Activated T-helper 1 cell treated with Interleukin-2 at 50 U/mL for 16 hours (primary cell): ENCODE data around the gene UTS2R.
"Not testable (repeated sequence)": the region's sequence is repeated elsewhere in the genome, so short reads cannot be mapped to it uniquely, and the experiment has no call there.

Experiments used
- DNase-seq: peaks from one replicate; pipeline ENCODE4 v3.0.0-alpha.2; 2020; ENCODE audit warnings: low read depth

Gene UTS2R

DNA sequence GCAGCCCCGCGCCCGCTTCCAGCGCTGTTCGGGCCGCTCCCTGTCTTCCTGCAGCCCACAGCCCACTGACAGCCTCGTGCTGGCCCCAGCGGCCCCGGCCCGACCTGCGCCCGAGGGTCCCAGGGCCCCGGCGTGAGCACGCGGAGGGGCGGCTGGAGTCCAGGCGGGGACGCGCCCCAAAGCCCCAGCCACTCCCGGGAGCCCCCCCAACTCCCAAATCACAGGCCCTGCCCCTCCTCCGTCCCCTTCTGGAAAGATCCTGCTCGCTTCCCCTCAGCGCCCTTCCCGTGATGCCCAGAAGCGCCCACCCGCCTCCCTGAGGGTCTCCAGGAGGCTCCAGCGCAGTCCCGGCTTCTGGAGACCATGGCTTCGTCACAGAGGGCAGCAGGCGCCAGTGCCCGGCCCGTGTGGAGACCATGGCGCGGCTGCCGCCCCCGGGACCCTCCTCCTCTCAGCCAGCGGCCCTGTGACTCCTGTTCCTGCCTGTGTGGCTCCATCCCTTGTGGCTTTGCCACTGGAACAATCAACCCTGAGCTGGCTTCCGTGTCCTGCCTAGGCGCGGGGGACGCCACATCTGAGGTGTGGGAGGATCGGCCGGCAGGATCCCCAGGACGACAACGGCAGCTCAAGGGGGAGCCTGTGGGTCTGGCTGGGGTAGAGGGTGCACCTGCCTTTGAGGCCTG lies 3.9 kb downstream of the UTS2R start:
- no peak for DNase-seq

DNA sequence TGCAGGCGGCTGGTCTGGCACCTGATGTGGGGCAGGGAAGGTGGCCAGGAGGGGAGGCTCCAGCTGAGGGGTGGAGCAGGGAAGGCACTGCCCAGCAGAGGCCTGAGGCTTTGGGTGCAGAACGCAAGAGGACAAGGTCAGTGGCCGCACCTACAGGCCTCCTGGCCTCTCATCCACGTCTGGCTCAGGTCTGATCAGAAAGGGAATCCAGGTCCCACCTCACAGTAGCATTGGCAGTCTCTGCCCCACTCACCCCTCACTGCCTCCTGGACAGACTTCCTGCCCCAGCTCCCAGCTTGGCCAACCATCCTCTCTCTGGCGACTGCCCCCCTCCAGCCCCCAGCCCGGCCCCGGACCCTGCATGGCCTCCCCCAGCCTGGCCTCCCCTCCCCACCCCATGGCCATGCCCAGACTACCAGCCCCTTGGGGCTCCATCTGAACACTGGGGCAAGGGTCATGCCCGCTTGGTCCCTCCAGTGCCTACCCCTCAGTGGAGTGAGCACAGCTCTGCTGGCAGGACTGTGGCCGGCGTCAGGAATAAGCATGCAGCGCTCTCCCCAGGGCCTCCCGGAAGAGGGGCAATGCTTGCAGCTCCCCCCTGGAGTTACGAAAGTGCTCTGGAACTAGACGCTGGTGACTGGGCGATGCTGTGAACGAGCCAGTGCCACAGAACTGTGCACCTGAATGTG lies 4.6 kb downstream of the UTS2R start:
- no peak for DNase-seq

DNA sequence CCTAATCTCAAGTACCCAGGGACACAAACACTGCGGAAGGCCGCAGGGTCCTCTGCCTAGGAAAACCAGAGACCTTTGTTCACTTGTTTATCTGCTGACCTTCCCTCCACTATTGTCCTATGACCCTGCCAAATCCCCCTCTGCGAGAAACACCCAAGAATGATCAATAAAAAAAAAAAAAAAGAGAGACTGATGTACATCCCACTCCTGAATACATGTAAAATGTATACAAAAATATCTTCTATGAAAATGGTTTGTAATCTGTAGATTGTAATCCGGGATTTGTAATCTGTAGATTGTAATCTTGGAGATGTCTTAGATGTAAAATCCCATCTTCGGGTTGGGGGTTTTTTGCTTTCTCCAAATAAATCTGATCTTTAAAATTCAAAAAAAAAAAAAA lies 5.7 kb downstream of the UTS2R start:
- DNase-seq = not testable (repeated sequence)

DNA sequence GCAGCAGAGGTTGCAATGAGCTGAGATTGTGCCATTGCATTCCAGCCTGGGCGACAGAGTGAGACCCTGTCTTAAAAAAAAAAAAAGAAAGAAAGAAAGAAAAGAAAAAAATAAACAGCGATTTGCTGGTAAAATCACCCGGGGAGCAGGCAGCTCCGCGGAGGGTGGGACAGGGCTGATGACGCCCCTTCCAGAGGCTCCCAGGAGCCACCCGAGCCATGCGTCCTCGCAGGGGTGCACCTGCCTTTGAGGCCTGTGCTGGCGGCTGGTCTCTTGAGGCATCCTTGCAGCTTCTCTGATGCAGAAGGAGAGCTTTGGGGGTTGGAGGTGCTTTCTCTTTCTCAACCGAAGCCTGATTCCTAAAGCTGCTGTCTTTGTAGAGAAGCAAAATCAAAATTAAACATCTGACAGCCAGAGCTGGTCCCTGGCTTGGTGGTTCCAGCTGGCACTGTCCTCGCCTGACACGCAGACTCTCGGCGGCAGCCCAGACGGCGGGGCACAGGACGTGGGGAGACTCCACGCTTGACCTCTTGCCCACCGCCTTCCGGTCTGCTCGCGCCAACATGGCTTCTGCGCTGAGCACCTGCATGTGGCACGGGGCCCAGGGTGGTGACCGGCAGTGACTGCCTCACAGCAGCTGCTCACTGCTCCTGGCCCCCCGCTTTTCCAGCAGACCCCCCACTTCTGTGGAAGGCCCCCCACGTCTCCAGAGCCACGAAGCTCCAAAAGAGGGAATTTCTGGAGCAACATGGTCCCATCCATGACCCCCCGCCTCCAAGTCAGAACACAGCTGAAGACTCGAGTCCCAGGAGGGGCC lies 6.6 kb downstream of the UTS2R start:
- DNase-seq = no peak

DNA sequence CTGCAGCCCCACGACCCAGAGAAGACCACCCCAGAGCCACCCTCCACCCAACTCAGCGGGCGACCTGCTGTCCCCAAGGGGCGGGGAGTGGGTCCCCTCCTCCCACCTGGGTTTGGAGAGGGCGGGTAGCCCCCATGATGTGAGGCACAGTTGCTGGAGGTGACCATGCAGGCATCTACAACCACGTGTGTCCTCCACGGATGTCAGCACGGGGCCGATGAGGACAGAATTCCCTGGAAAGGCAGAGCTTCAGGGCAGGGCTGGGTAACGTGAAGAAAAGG lies 7.1 kb downstream of the UTS2R start:
- no peak for DNase-seq

DNA sequence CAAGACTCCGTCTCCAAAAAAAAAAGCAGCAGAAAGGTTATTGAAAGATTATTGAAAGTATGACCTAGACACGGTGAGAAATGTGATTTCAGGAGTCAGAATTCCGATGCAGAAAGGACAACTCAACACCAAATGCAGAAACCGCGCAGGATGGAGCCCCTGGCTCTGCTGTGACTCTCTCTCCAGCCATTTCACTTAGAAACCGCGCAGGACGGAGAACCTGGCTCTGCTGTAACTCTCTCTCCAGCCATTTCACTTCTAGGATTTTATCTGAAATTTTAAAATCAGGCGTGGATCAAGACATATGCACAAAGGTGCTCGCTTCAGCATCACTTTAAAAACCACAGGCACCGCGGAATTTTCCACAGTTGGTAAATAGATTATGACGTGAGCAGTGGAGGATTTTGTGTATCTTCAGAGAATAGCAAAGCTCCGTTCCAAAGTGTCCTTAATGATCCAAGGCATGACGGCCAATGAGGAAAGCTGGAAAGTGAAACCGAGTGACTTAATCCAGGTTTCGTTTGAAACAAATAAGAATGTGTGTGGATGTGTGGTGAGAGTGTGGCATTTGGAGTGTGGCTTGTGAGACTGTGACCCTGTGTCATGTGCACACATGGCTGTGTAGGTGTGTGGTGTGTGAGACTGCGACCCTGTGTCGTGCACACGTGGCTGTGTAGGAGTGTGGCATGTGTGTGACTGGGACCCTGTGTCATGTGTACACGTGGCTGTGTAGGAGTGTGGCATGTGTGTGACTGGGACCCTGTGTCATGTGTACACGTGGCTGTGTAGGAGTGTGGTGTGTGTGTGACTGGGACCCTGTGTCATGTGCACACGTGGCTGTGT lies 9.5 kb downstream of the UTS2R start:
- no peak for DNase-seq

DNA sequence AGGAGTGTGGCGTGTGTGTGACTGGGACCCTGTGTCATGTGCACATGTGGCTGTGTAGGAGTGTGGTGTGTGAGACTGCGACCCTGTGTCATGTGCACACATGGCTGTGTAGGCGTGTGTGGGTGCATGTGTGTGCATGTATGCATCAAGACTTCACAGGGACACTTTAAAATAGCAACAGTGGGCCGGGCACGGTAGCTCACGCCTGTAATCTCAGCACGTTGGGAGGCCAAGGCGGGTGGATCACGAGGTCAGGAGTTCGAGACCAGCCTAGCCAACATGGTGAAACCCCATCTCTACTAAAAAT lies 10.1 kb downstream of the UTS2R start:
- DNase-seq = not testable (repeated sequence)

DNA sequence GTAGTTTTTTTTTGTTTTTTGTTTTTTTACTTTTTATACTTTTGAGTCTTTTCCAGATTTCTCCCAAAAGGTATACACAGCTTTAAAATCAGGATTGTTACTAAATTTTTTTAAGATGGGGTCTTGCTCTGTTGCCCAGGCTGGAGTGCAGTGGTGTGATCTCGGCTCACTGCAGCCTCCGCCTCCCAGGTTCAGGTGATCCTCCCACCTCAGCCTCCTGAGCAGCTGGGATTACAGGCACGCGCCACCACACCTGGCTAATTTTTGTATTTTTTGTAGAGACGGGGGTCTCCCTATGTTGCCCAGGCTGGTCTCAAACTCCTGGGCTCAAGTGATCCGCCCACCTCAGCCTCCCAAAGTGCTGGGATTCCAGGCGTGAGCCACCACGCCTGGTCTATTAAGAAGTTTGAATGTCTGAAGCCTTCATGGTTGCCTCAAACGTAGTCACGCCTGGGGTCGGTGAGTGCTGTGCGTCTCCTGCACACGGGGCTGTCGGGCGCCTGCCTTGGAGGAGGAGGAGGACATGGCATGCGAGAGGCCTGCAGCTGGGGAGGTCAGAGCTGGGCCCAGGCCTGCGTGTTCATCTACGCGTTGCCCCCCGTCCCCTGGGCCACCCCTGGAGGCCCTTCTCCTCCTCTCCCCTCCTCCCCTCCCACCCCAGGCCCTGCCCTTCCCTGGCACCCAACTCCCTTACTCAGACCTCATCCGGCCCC lies 10.8 kb downstream of the UTS2R start:
- DNase-seq = not testable (repeated sequence)

DNA sequence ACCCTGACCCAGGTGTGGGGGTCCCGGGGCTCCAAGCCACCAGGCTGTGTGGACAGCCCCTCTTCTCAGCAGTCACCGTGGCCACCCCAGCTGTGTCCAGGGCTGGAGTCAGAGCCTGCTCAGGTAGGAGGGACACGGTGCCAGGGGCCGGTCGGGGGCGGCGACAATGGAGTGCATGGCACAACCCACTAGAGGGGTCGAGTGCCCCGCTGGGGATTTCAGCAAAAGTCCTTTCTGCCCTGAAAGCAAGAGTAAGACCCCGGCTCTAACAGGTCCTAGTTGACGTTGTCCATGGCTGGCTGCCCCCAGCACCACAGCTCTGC lies 11.3 kb downstream of the UTS2R start:
- no peak for DNase-seq

DNA sequence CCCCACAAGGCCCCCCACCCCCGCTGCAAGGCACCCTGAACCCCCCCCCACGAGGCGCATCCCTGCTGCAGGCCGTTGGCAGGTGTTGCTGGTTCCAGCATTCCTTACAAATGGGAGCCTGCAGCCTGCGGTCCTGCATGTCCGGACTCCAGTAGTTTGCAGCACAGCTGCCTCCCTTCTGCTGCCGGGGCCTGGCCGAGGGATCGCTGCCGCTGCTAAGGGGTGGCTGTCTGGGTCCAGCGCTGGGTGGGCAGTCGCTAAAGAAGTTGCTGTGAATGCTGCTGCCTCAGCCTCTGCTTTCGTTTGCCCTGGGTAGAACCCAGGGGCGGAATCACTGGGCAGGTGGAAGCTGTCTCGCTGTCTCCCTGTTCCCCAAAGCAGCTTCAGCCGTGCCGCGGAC lies 11.8 kb downstream of the UTS2R start:
- DNase-seq = no peak

DNA sequence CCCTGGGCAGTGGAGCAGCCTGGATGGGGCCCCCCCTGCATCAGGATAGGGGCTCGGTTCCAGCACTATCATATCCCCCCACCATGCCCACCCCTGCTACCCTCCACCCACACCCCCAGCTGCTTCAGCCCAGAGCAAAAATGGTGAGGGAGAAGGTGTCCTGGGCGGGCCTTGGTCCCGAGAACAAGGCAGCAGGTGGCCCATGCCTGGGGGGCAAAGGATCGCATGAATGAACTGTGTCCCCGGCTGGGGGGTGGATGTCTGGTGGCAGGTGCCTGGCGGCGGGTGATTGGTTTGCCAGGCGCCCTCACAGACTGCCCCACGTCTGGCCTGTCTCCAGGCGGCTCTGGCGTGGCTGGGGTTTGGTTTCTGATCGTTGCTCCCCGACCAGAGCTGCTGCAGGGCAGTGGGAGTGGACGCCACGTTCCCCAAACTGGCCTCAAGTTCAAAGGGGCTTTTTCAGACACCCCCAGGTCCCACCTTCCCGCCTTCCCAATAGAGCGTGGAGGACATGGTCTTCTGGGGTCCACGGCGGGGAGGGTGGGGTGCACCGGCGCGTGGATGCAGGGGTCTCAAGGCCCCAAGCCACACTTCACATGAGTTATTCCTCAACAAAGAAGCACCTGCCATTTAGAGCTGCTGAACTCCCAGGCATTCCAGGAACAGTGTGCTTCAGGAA lies 12.6 kb downstream of the UTS2R start:
- no peak for DNase-seq

DNA sequence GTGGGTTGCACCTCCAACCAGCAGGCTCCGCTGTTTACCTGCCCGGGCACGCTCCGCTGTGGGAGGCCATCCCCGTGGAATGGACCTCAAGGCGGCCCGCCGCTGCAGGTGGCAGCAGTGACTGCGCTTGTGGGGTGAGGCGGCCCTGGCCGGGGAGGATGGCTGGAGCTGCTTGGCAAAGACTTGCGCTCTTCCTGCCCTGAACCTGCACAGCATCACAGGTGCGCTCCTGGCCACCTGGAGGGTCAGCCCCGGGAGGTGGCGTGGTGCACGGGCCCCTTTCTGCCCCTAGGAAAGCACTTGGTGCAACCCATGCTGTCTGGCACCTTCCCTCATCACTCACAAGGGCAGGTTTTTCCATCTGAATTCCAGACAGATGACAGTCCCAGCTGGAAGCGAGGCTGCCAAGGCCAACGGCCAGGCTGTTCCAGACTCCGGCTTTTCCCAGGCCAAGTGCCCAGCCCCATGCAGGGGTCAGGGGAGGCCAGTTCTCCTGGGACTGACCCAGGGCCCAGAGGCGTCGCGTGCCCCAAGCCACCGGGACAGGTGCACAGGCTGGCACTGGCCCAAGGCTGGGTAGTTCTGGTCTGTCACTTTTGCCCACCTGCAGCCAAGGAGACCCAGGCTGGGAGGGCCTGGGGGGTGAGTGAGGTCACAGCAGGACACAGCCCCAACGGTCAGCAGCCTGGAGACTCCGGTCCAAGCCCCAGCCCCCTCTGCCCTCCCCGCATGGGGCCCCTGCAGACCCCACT lies 13.3 kb downstream of the UTS2R start:
- no peak for DNase-seq

DNA sequence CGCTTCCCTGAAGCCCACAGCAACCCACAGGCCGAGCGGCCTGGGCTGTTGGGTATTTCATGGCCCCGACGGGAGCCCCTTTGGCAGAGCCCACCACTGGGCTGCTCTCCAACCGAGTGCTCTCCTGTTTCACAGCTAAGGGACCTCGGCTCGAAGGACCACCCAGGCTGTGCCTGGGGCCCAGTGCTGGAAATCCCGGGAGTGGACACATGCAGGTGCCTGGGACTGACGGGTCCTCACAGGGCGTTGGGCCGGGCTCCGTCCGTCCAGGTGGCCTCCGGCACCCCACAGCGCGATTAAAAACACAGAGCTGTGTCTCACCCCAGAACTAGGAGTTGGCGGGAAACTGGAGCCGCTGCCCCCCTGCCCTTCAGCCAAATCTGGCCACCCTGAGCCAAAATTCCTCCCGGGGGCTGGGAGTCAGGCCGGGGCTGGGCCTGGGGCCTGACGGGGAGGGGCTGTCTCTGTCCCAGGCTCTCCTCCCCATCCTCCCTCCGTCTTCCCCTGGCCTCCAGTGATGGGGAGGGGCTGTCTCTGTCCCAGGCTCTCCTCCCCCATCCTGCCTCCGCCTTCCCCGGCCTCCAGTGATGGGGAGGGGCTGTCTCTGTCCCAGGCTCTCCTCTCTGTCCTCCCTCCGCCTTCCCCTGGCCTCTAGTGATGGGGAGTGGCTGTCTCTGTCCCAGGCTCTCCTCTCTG lies 14.1 kb downstream of the UTS2R start:
- DNase-seq = no peak

DNA sequence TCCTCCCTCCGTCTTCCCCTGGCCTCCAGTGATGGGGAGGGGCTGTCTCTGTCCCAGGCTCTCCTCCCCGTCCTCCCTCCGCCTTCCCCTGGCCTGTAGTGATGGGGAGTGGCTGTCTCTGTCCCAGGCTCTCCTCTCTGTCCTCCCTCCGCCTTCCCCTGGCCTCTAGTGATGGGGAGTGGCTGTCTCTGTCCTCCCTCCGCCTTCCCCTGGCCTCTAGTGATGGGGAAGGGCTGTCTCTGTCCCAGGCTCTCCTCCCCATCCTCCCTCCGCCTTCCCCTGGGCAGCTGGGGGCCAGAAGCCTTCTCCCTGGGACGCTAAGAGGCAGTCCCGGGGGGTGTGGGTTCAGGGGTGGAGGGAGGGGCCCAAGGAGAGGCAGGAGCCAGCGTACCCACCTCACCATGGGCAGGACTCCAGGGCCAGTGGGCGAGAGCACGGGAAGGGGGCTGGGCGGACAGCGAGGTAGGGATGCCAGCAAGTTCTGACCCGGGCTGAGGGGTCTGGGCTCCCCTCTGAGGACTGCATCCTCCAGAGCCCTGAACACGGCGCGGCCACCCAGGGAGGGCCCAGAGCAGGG lies 14.8 kb downstream of the UTS2R start:
- DNase-seq = no peak

DNA sequence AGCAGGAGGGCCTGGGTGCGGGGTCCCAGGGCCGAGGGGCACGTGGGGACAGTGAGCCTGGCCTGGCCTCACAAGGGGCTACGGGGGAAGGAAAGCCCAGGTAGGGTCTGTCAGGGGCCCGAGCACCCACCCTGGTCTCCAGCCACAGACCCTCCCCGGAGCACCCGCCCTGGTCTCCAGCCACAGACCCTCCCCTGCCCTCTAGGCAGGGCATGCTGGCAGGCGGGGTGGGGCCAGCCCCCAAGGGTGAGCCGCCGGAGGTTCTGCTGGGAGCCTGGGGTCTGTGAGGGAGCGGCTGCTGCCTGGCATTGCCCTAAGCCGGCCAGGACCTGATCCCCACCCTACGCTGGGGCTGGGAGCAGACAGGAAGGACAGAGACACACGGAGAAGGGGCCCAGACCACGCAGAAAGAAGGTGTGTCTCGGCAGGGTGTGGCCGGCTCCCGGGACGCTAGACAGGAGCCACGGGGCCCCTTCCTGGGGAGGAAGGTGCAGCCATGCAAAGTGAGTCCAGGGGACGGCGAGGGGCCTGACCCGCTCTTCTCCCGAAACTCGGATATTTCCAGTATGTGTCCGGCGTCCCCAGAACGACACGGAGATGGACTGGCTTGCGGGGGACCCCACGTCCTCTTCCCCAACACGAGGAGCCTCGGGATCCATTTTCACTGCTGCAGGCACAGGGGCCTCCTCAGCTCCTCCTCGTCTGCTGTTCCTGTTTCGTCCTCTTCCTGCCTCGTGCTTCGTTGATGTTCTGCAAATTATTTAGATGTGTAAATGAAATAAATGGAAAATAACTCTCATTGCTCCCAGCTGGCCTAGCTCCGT lies 15.5 kb downstream of the UTS2R start:
- DNase-seq = no peak

DNA sequence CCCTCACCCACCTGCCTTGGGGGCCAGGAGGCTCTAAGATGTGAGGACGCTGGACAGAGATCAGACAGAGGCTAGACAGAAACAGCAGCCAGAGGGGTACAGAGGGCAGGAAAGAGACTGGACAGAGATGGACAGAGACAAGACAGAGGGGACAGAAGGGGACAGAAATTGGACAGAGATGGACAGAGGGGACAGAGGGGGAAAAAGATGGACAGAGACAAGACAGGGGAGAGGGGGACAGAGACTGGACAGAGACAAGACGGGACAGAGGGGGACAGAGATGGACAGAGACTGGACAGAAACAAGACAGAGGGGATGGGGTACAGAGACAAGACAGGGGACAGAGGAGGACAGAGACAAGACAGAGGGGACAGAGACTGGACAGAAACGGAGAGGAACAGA lies 16.1 kb downstream of the UTS2R start:
- DNase-seq = no peak

DNA sequence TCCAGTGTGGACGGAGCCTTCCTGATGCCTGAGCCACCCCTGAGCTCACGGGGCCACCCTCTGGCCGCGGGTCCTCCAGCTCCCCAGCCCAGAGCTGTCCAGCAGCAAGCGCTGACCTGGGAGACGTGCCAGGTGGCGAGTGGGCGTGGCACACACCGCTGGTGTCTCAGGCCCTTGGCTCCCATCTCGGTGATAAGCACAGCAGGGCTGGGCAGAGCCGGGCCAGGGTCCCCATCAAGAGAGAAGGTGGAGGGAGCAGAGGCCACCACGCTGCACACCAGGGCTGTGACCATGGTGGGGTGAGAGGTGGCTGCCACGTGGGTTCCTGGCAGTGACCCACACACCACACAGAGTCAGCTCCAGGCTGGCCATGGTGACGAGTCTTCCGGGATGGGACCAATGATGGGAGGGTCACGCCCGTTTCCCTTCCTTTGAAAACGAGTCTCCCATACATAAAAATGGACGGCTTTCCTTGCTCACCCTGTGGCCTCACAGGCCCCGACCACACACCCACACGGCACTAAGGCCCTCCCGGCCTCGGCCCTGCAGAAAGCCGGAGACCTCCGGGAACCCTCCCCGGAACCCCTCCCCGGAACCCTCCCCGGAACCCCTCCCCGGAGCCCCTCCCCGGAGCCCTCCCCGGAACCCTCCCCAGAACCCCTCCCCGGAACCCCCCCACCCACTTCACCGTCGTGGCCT lies 16.8 kb downstream of the UTS2R start:
- DNase-seq = no peak

DNA sequence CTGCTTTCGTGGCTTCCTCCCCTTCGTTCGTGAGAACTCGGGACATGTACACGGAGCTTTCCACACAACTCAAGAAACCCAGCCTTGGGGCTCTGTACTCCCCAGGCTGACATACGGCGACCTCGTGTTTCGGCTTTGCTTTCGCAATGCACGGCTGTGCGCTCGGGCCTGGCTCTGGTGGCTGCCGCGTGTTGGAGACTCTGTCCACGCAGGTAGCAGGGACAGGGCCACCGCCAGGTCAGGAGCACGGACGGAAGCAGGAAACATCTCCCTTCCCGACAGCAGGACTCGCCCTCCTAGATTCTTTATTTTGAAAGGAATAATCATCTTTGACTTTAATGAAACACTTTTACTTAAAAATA lies 17.3 kb downstream of the UTS2R start:
- no peak for DNase-seq
